Stimulated activated CD8-positive, alpha-beta memory T cell treated with anti-CD3 and anti-CD28 coated beads, Interleukin-2, amount 100 ng/mL, for 48 hours (primary cell): ENCODE measurements around the gene SMKR1.
A peak's percentile ranks its signal among the peaks of the same experiment; 100 is the strongest.
"Not testable (repeated sequence)": the region's sequence is repeated elsewhere in the genome, so short reads cannot be mapped to it uniquely, and the experiment has no call there.

Experiments
- DNase-seq, 2 donors: peaks; one replicate each; pipeline ENCODE4 v3.0.0-alpha.2; 2020; ENCODE audit warnings: low read depth in 2 of 2

The SMKR1 gene

GRCh38 chr7:129525225-129525862, 23.0 kb downstream of the SMKR1 start:
- no peak for DNase-seq

GRCh38 chr7:129529643-129530042, 27.3 kb downstream of the SMKR1 start:
- DNase-seq: no peak

GRCh38 chr7:129530795-129531391, 28.6 kb downstream of the SMKR1 start:
- DNase-seq: peak; percentile 26 to 40

- DNase-seq: no peak
These were observed 29.4 kb downstream of the SMKR1 start for GRCh38 chr7:129531721-129532120.

- no peak for DNase-seq
These were observed 30.0 kb downstream of the SMKR1 start for GRCh38 chr7:129532375-129532774.

- DNase-seq: not testable (repeated sequence)
These were observed 32.4 kb downstream of the SMKR1 start for GRCh38 chr7:129534558-129535274.

GRCh38 chr7:129535896-129536295, 33.6 kb downstream of the SMKR1 start:
- DNase-seq: peak in 1 of 2 donors; percentile 16

- DNase-seq: no peak
These were observed 34.0 kb downstream of the SMKR1 start for GRCh38 chr7:129536323-129536722.

GRCh38 chr7:129538790-129539189, 36.5 kb downstream of the SMKR1 start:
- DNase-seq: no peak

- no peak for DNase-seq
These were observed 38.0 kb downstream of the SMKR1 start for GRCh38 chr7:129540340-129540739.

GRCh38 chr7:129544700-129545099, 42.4 kb downstream of the SMKR1 start:
- DNase-seq: no peak

- DNase-seq: no peak
These were observed 48.5 kb downstream of the SMKR1 start for GRCh38 chr7:129550693-129551360.

GRCh38 chr7:129553899-129554461, 51.6 kb downstream of the SMKR1 start:
- peak in 1 of 2 donors; percentile 33 for DNase-seq

GRCh38 chr7:129556607-129557133, 54.3 kb downstream of the SMKR1 start:
- DNase-seq: no peak

GRCh38 chr7:129557686-129558481, 55.6 kb downstream of the SMKR1 start:
- DNase-seq: no peak

- DNase-seq: no peak
These were observed 57.2 kb downstream of the SMKR1 start for GRCh38 chr7:129559564-129559963.

GRCh38 chr7:129560831-129561230, 58.5 kb downstream of the SMKR1 start:
- no peak for DNase-seq

- no peak for DNase-seq
These were observed 59.5 kb downstream of the SMKR1 start for GRCh38 chr7:129561677-129562359.
